ENCODE results near the gene SMTNL2.
"Not testable (repeated sequence)": the region's sequence is repeated elsewhere in the genome, so short reads cannot be mapped to it uniquely, and the experiment has no call there.

The SMTNL2 gene

GRCh38 chr17:4632581-4632920 is 48.2 kb downstream of the SMTNL2 start:
- no peak for TF ChIP-seq CTCF (IDR thresholded peaks at IDR 0.05; ENCODE audit: low read depth, low read length)
- no peak for DNase-seq (ENCODE audit: low read depth in 2 of 2)
- H3K4me3 ChIP-seq (replicated peaks in 1 of 2; ENCODE audit: low read depth in 2 of 2, low read length in 2 of 2), result no peak overlapping the region

GRCh38 chr17:4633643-4634042 is 49.3 kb downstream of the SMTNL2 start:
- DNase-seq (ENCODE audit: low read depth in 2 of 2), result no peak
- no peak for TF ChIP-seq CTCF (IDR thresholded peaks at IDR 0.05; ENCODE audit: low read depth, low read length)
- H3K4me3 ChIP-seq (replicated peaks in 1 of 2; ENCODE audit: low read depth in 2 of 2, low read length in 2 of 2), result no peak overlapping the region

GRCh38 chr17:4634976-4635375 is 50.6 kb downstream of the SMTNL2 start:
- DNase-seq (ENCODE audit: low read depth in 2 of 2), result peak in 1 of 2 donors; percentile 16
- H3K4me3 ChIP-seq (replicated peaks in 1 of 2; ENCODE audit: low read depth in 2 of 2, low read length in 2 of 2), result no peak overlapping the region
- no peak for TF ChIP-seq CTCF (IDR thresholded peaks at IDR 0.05; ENCODE audit: low read depth, low read length)

GRCh38 chr17:4635823-4636375 is 51.6 kb downstream of the SMTNL2 start:
- no peak for TF ChIP-seq CTCF (IDR thresholded peaks at IDR 0.05; ENCODE audit: low read depth, low read length)
- no peak overlapping the region for H3K4me3 ChIP-seq (replicated peaks in 1 of 2; ENCODE audit: low read depth in 2 of 2, low read length in 2 of 2)
- no peak for DNase-seq (ENCODE audit: low read depth in 2 of 2)

- TF ChIP-seq CTCF (IDR thresholded peaks at IDR 0.05; ENCODE audit: low read depth, low read length), result no peak
- H3K4me3 ChIP-seq (replicated peaks in 1 of 2; ENCODE audit: low read depth in 2 of 2, low read length in 2 of 2), result no peak overlapping the region
- DNase-seq (ENCODE audit: low read depth in 2 of 2), result no peak
Measured at GRCh38 chr17:4636474-4637100, 52.3 kb downstream of the SMTNL2 start.

- DNase-seq (ENCODE audit: low read depth in 2 of 2); H3K4me3 ChIP-seq (replicated peaks in 1 of 2; ENCODE audit: low read depth in 2 of 2, low read length in 2 of 2): not testable (repeated sequence)
Measured at GRCh38 chr17:4638766-4639165, 54.4 kb downstream of the SMTNL2 start.

- not testable (repeated sequence) for H3K4me3 ChIP-seq (replicated peaks in 1 of 2; ENCODE audit: low read depth in 2 of 2, low read length in 2 of 2)
- peak; percentile 22 to 62 for DNase-seq (ENCODE audit: low read depth in 2 of 2)
Measured at GRCh38 chr17:4639301-4640059, 55.2 kb downstream of the SMTNL2 start.

GRCh38 chr17:4640569-4641188 is 56.4 kb downstream of the SMTNL2 start:
- H3K4me3 ChIP-seq (replicated peaks in 1 of 2; ENCODE audit: low read depth in 2 of 2, low read length in 2 of 2); DNase-seq (ENCODE audit: low read depth in 2 of 2): not testable (repeated sequence)
